Measurements from ENCODE around the gene TSPOAP1. TPM values are rescaled to one million over a fixed set of nuclear protein-coding genes. Genes with fewer than 3 reads are reported as not detected.

TSPOAP1 gene
- total and polyA plus RNA-seq, 2 of the 4 experiments (the other 2 are of a cell fraction) = 0.90 to 1.6 TPM

GRCh38 chr17:58267347-58268324 lies 61.0 kb downstream of the TSPOAP1 start:
- POLR2A ChIA-PET (ENCODE audit: unreplicated experiment) = no interaction called here
- no peak overlapping the region for H3K27ac ChIP-seq (ENCODE audit: insufficient read depth, low read length)
- no peak overlapping the region for H2BK5ac ChIP-seq (ENCODE audit: low read depth, low read length, poor library complexity, severe bottlenecking)
- H2AK9ac ChIP-seq (replicated peaks; ENCODE audit: low read depth, low read length, poor library complexity) = no peak overlapping the region
- no peak overlapping the region for H3K4ac ChIP-seq (ENCODE audit: low read depth, low read length)
- H3K23ac ChIP-seq (ENCODE audit: low read depth, low read length) = no peak overlapping the region
- H3K79me1 ChIP-seq (ENCODE audit: low read depth in 1 of 2, low read length in 2 of 2) = no peaks in the 10 kb centered on the region
- no peak overlapping the region for H3K56ac ChIP-seq (ENCODE audit: extremely low read depth, insufficient read depth, low read length)
- H2AK5ac ChIP-seq (ENCODE audit: low read depth, low read length) = no peak overlapping the region
- H2BK20ac ChIP-seq (ENCODE audit: low read depth, low read length) = no peak overlapping the region
- H2BK120ac ChIP-seq (ENCODE audit: low read depth, low read length) = no peak overlapping the region
- intact Hi-C loops (cut with micrococcal nuclease) (no loop called here), in situ Hi-C loops (cut with MboI; ENCODE audit: low sequenced_read_pairs) (no loop called here), dilution Hi-C loops (cut with HindIII; ENCODE audit: low sequenced_read_pairs, unreplicated experiment) (no loop called here)
- no peak overlapping the region for H3K4me3 ChIP-seq (ENCODE audit: insufficient read depth, low read depth, low read length)
- H2BK15ac ChIP-seq (ENCODE audit: low read depth, low read length) = no peak overlapping the region
- WGBS, 2 experiments (ENCODE audit: extremely low coverage in 2 of 2, insufficient read length in 1 of 2) = 66% methylated on average over 16 of the region's 22 CpGs; no CpG with 5 or more reads in 1 of the 2 experiments
- BruUV-seq (replicated peaks) = no TSS peak
- TF ChIP-seq SMC3 (IDR thresholded peaks at IDR 0.05; ENCODE audit: low read depth, low read length) (no peak), USF2 (IDR thresholded peaks at IDR 0.05; ENCODE audit: low read depth, low read length) (no peak), RFX5 (IDR thresholded peaks at IDR 0.05; ENCODE audit: low read depth, low read length) (no peak), MAFK (IDR thresholded peaks at IDR 0.05; ENCODE audit: low read depth, low read length) (no peak), BHLHE40 (IDR thresholded peaks at IDR 0.05; ENCODE audit: low read depth, low read length) (no peak), POLR2A (IDR thresholded peaks at IDR 0.05; ENCODE audit: low read depth, low read length) (no peak), RAD21 (IDR thresholded peaks at IDR 0.05; ENCODE audit: low read length) (no peak), NFE2L2 (IDR thresholded peaks at IDR 0.05; ENCODE audit: low read depth, low read length) (no peak), FOS (IDR thresholded peaks at IDR 0.05; ENCODE audit: low read depth, low read length) (no peak)
- TF ChIP-seq, protein P1, sequence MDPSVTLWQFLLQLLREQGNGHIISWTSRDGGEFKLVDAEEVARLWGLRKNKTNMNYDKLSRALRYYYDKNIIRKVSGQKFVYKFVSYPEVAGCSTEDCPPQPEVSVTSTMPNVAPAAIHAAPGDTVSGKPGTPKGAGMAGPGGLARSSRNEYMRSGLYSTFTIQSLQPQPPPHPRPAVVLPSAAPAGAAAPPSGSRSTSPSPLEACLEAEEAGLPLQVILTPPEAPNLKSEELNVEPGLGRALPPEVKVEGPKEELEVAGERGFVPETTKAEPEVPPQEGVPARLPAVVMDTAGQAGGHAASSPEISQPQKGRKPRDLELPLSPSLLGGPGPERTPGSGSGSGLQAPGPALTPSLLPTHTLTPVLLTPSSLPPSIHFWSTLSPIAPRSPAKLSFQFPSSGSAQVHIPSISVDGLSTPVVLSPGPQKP (IDR thresholded peaks at IDR 0.05; ENCODE audit: borderline replicate concordance, low read depth, low read length) = no peak
- no peak overlapping the region for H3K14ac ChIP-seq (replicated peaks; ENCODE audit: low read depth, low read length)
- no peak overlapping the region for H3K4me2 ChIP-seq (ENCODE audit: low read depth, low read length)
- no peaks in the 10 kb centered on the region for H3K4me1 ChIP-seq (ENCODE audit: control insufficient read depth, insufficient read depth, low read length)
- H4K5ac ChIP-seq (ENCODE audit: low read depth, low read length) = no peak overlapping the region
- no peak overlapping the region for H4K91ac ChIP-seq (ENCODE audit: insufficient read depth, low read depth, low read length)
- H4K8ac ChIP-seq (ENCODE audit: low read depth in 2 of 2, low read length in 2 of 2) = no peak overlapping the region
- H2AFZ ChIP-seq (replicated peaks; ENCODE audit: low read length, poor library complexity) = no peak overlapping the region
- H3K9ac ChIP-seq (ENCODE audit: low read depth, low read length) = no peak overlapping the region
- ATAC-seq (ENCODE audit: low read depth) = no peak
- H3K9me1 ChIP-seq (ENCODE audit: insufficient read depth, low read length) = no peaks in the 10 kb centered on the region
- no peak overlapping the region for H3K18ac ChIP-seq (ENCODE audit: low read depth, low read length)
- CTCF ChIA-PET = interaction anchor here (1.2 kb wide), 1 partner anchor 18 kb away, joined by 3 read pairs; no protein-coding TSS in a partner anchor
- no peaks in the 10 kb centered on the region for H3K36me3 ChIP-seq (ENCODE audit: control insufficient read depth, insufficient read depth, low read length)
- no peaks in the 10 kb centered on the region for H4K20me1 ChIP-seq (ENCODE audit: insufficient read depth, low read length)
- no peak for DNase-seq
- H3K9me3 ChIP-seq (ENCODE audit: control insufficient read depth, insufficient read depth, low read length) = no peaks in the 10 kb centered on the region
- peaks cover 6% of the 10 kb centered on the region for H3K27me3 ChIP-seq (ENCODE audit: control insufficient read depth, insufficient read depth, low read length)

Measured in IMR-90 (cell line).